GM21360 (cell line): ENCODE results near the gene ZNF575.

Experiments used
- ATAC-seq: cut with Tn5 transposase; IDR thresholded peaks from one replicate; pipeline ENCODE4 v1.9.1; 2021; ENCODE audit warnings: mild to moderate bottlenecking, moderate library complexity; ENCODE audit not compliant: unreplicated experiment

Gene ZNF575

GRCh38 chr19:43570174-43570791 lies 37.3 kb downstream of the ZNF575 start:
- ATAC-seq: no peak

GRCh38 chr19:43572171-43572588 lies 39.2 kb downstream of the ZNF575 start:
- no peak for ATAC-seq

GRCh38 chr19:43574424-43575155 lies 41.6 kb downstream of the ZNF575 start:
- ATAC-seq: no peak

GRCh38 chr19:43575156-43575950 lies 42.4 kb downstream of the ZNF575 start, which contains the start of the genes PINLYP and XRCC1:
Gene PINLYP (plus strand): TSS chr19:43575801. CDS start chr19:43577192, 1,391 bp downstream.
Gene XRCC1 (minus strand): TSS chr19:43575527. CDS start chr19:43575458, 69 bp downstream.
- ATAC-seq: peak; percentile 96

GRCh38 chr19:43575955-43576878 lies 43.2 kb downstream of the ZNF575 start:
- ATAC-seq: no peak

- ATAC-seq: no peak
Observed at GRCh38 chr19:43578787-43579186, 45.8 kb downstream of the ZNF575 start.

- ATAC-seq: no peak
Observed at GRCh38 chr19:43581467-43581866, 48.5 kb downstream of the ZNF575 start.

GRCh38 chr19:43582495-43582894 lies 49.5 kb downstream of the ZNF575 start:
- ATAC-seq: no peak

- ATAC-seq: no peak
Observed at GRCh38 chr19:43584484-43584883, 51.5 kb downstream of the ZNF575 start.
